Endodermal cell (in vitro differentiated cells): ENCODE measurements around the gene EP400. TPM values are rescaled to one million over a fixed set of nuclear protein-coding genes. Genes with fewer than 3 reads are reported as not detected.

Experiments
- DNase-seq: peaks from one replicate; pipeline ENCODE4 v3.0.0-alpha.2; 2017
- H3K27ac ChIP-seq: 2 replicates; pipeline ENCODE4 v1.5.1; 2013; ENCODE audit warnings: mild to moderate bottlenecking, low read depth, low read length, moderate library complexity
- H3K27me3 ChIP-seq: 2 replicates; pipeline ENCODE4 v1.6.1; 2013; ENCODE audit warnings: mild to moderate bottlenecking, low read length, moderate library complexity; ENCODE audit not compliant: insufficient read depth, control insufficient read depth, poor library complexity, severe bottlenecking
- H3K36me3 ChIP-seq: 2 replicates; pipeline ENCODE4 v1.7.0; 2013; ENCODE audit warnings: mild to moderate bottlenecking, low read length, moderate library complexity; ENCODE audit not compliant: control insufficient read depth, insufficient read depth
- H3K4me1 ChIP-seq: one replicate; pipeline ENCODE4 v1.7.0; 2013; ENCODE audit warnings: low read length; ENCODE audit not compliant: control insufficient read depth, insufficient read depth
- H3K4me3 ChIP-seq: 2 replicates; pipeline ENCODE4 v1.5.1; 2013; ENCODE audit warnings: mild to moderate bottlenecking, low read length, moderate library complexity
- H3K9ac ChIP-seq: 2 replicates; pipeline ENCODE4 v1.6.1; 2013; ENCODE audit warnings: mild to moderate bottlenecking, low read length, moderate library complexity; ENCODE audit not compliant: poor library complexity, severe bottlenecking; ENCODE audit errors: extremely low read depth
- H3K9me3 ChIP-seq: 2 replicates; pipeline ENCODE4 v1.6.1; 2013; ENCODE audit warnings: mild to moderate bottlenecking, low read length, moderate library complexity; ENCODE audit not compliant: control insufficient read depth
- H3K27ac Mint-ChIP-seq: 2 replicates; pipeline ENCODE4 v1.8.0; 2020; ENCODE audit warnings: mixed read lengths
- H3K27me3 Mint-ChIP-seq: 2 replicates; pipeline ENCODE4 v1.8.0; 2021; ENCODE audit warnings: mild to moderate bottlenecking, mixed read lengths; ENCODE audit not compliant: insufficient read depth
- H3K36me3 Mint-ChIP-seq: 2 replicates; pipeline ENCODE4 v1.8.0; 2020; ENCODE audit warnings: low read depth, mixed read lengths
- H3K4me1 Mint-ChIP-seq: 2 replicates; pipeline ENCODE4 v1.8.0; 2020; ENCODE audit warnings: mixed read lengths
- H3K4me3 Mint-ChIP-seq: 2 replicates; pipeline ENCODE4 v1.8.0; 2020; ENCODE audit warnings: mild to moderate bottlenecking, moderate library complexity, mixed read lengths
- H3K9me3 Mint-ChIP-seq: 2 replicates; pipeline ENCODE4 v1.8.0; 2020; ENCODE audit warnings: mild to moderate bottlenecking, mixed read lengths
- WGBS, 2 experiments: methylation state at CpG; one replicate each; pipeline versions ENCODE4 v1.1.5 to v1.1.7; 2013; ENCODE audit warnings: missing lambda C conversion rate in 2 of 2, mixed read lengths in 1 of 2; ENCODE audit not compliant: insufficient coverage in 1 of 2, insufficient read length in 1 of 2; 5-methylcytosine and 5-hydroxymethylcytosine counted together
- total RNA-seq, 2 donors: library from RNA; stranded (reverse); fragmentation: NEBNext Ultra II Directional in 1 of 2; extraction: Animal tissue kit (Norgen Biotek cat#: 25700) in 1 of 2; gene quantifications; 2 replicates in 1 of 2; 3 replicates in 1 of 2; pipeline ENCODE4 v1.2.1, GENCODE V29; 2021
- TF ChIP-seq, protein P1 (sequence below): fragments of 200-600 bp; sonication (generic); conservative IDR thresholded peaks from 2 replicates; pipeline ENCODE4 v1.5.0; 2021; ENCODE audit warnings: antibody characterized with exemption, mild to moderate bottlenecking

The EP400 gene
- total RNA-seq, 2 donors from 2014 or later, result 64.7 to 78.3 TPM

DNA sequence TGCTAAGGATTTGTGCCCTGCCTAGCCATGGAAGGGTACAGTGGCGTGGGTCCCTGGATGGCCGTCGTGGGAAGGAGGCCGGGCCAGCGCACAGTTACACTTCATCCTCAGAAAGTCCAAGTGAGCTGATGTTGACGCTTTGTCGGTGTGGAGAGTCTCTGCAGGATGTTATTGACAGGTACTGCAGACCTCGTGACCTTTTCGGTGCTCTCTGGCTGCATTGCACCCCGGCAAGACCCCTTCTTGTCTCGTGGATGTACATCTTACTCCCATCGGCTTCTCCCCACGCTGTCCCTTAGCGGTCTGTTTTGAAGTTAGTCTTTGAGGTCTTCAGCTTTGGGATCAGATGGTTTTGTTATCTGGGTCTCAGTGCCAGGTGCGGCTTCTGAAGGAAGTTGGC, 78.4 kb downstream of the EP400 start:
- Histone ChIP-seq H3K9ac (no peak overlapping the region), H3K27ac (no peak overlapping the region), H3K4me1 (no peaks in the 10 kb centered on the region), H3K36me3 (peaks cover 87% of the 10 kb centered on the region), H3K27me3 (no peaks in the 10 kb centered on the region), H3K4me3 (no peak overlapping the region), H3K9me3 (no peaks in the 10 kb centered on the region)
- no peaks in the 10 kb centered on the region for H3K27me3 Mint-ChIP-seq
- TF ChIP-seq, protein P1, sequence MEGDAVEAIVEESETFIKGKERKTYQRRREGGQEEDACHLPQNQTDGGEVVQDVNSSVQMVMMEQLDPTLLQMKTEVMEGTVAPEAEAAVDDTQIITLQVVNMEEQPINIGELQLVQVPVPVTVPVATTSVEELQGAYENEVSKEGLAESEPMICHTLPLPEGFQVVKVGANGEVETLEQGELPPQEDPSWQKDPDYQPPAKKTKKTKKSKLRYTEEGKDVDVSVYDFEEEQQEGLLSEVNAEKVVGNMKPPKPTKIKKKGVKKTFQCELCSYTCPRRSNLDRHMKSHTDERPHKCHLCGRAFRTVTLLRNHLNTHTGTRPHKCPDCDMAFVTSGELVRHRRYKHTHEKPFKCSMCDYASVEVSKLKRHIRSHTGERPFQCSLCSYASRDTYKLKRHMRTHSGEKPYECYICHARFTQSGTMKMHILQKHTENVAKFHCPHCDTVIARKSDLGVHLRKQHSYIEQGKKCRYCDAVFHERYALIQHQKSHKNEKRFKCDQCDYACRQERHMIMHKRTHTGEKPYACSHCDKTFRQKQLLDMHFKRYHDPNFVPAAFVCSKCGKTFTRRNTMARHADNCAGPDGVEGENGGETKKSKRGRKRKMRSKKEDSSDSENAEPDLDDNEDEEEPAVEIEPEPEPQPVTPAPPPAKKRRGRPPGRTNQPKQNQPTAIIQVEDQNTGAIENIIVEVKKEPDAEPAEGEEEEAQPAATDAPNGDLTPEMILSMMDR, result no peak
- H3K4me3 Mint-ChIP-seq, result no peak overlapping the region
- H3K27ac Mint-ChIP-seq, result peak overlapping the region; percentile 40
- H3K4me1 Mint-ChIP-seq, result no peaks in the 10 kb centered on the region
- H3K9me3 Mint-ChIP-seq, result no peaks in the 10 kb centered on the region
- peaks cover 77% of the 10 kb centered on the region for H3K36me3 Mint-ChIP-seq
- WGBS, 2 experiments, result 95 to 98% methylated on average over 15 of the region's 15 CpGs
- no peak for DNase-seq

DNA sequence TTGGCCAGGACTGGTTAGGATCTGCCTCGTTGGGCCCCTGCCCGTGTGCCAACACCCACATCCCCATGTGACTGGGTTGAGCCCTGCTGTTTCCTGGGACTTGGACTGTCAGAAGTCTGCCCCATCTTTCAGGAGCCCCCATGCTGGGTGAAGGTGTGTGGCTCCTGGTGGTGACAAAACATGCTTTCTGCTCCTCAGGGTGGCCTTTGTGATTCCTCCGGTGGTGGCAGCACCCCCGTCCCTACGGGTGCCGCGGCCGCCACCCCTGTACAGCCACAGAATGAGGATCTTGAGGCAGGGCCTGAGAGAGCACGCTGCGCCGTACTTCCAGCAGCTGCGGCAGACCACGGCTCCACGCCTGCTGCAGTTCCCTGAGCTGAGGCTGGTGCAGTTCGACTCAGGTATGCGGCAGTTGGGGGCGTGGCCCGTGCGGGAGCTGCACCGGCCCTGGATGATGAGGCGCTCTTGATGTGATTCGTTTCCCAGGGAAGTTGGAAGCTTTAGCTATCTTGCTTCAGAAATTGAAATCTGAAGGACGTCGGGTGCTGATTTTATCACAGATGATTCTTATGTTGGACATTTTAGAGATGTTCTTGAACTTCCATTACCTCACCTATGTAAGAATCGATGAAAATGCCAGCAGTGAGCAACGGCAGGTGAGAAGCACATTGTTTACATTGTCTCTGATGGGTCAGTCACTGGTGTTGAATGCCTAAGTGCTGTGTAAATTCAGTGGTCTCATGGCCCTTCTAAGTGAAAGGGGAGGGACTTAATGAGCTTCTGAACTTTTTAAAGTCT, 80.0 kb downstream of the EP400 start:
- Mint-ChIP-seq H3K27me3 (no peaks in the 10 kb centered on the region), H3K4me1 (no peaks in the 10 kb centered on the region), H3K27ac (peak overlapping the region; percentile 73), H3K9me3 (no peaks in the 10 kb centered on the region), H3K36me3 (peaks cover 77% of the 10 kb centered on the region), H3K4me3 (no peak overlapping the region)
- TF ChIP-seq, protein P1, result no peak
- Histone ChIP-seq H3K36me3 (peaks cover 89% of the 10 kb centered on the region), H3K9me3 (no peaks in the 10 kb centered on the region), H3K27me3 (no peaks in the 10 kb centered on the region), H3K27ac (no peak overlapping the region), H3K4me3 (no peak overlapping the region), H3K4me1 (no peaks in the 10 kb centered on the region), H3K9ac (no peak overlapping the region)
- peak; percentile 75 for DNase-seq
- WGBS, 2 experiments, result 96% methylated on average over 18 to 26 of the region's 26 CpGs

DNA sequence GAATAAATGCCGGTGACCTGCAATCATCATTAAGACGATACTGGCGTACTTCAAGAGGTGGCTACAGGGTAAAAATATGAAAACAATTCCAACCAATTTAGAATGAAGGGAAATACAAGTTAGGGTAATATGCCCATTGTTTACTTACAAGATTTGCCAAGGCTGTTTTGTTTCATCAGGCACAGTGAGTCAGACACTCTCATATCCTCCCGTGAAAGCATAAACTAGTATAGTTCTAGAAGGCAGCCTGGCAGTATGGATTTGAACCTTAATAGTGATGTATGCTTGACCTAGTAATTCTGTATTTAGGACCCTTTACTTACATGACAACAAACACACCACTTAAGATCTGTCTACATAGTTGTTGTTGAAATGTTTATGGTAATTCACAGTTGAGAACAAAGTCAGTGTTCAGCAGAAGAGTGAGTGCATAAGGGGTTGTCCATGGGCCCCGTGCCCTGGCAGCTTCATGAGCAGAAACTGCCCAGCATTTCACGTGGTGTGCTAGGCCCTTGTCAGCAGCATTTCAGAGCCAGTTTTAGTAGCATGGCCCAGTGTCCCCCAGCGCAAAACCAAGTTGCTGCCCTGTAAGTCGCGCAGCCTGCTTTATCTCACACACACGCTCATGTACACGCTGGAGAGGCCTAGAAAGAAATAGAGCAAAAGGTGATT, 80.8 kb downstream of the EP400 start:
- DNase-seq, result no peak
- WGBS, 2 experiments, result 97 to 99% methylated on average over 10 to 11 of the region's 11 CpGs
- Histone ChIP-seq H3K4me3 (no peak overlapping the region), H3K9ac (no peak overlapping the region), H3K27me3 (no peaks in the 10 kb centered on the region), H3K36me3 (peaks cover 89% of the 10 kb centered on the region), H3K4me1 (no peaks in the 10 kb centered on the region), H3K27ac (no peak overlapping the region), H3K9me3 (no peaks in the 10 kb centered on the region)
- Mint-ChIP-seq H3K4me3 (no peak overlapping the region), H3K9me3 (no peaks in the 10 kb centered on the region), H3K27me3 (no peaks in the 10 kb centered on the region), H3K4me1 (no peaks in the 10 kb centered on the region), H3K27ac (peak overlapping the region; percentile 48), H3K36me3 (peaks cover 78% of the 10 kb centered on the region)
- TF ChIP-seq, protein P1, result no peak
